ENCODE results near the gene SLC1A4.
"Not testable (repeated sequence)": the region's sequence is repeated elsewhere in the genome, so short reads cannot be mapped to it uniquely, and the experiment has no call there.

The SLC1A4 gene

GRCh38 chr2:64966839-64967238, 22.4 kb upstream of the SLC1A4 start:
- no peak for DNase-seq

DNA sequence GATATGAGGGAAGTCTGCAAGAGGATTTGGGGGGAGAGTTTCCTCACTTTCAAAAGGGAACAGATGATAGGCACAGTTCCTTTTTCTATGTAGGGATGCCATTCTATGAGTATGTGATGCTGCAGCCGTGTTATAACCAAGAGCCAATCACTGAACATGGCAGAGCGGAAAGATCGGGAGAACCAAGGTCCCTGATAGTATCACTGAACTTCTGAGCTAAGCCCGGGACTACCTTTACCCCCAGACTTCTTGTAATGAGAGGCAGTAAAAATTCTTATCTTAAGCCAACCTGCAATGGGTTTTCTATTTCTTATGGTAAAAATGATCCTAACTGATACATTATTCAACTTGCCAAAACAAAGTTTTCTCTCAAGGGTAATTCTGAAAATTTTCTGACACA, 21.6 kb upstream of the SLC1A4 start:
- no peak for DNase-seq

DNA sequence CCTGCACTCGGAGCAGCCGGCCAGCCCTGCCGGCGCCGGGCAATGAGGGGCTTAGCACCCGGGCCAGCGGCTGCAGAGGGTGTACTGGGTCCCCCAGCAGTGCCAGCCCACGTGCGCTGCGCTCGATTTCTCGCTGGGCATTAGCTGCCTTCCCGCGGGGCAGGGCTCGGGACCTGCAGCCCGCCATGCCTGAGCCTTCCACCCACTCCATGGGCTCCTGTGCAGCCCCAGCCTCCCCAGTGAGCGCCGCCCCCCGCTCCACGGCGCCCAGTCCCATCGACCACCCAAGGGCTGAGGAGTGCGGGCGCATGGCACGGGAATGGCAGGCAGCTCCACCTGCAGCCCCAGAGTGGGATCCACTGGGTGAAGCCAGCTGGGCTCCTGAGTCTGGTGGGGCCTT, 20.1 kb upstream of the SLC1A4 start:
- not testable (repeated sequence) for DNase-seq

GRCh38 chr2:64970495-64970894, 18.7 kb upstream of the SLC1A4 start:
- DNase-seq, result no peak

DNA sequence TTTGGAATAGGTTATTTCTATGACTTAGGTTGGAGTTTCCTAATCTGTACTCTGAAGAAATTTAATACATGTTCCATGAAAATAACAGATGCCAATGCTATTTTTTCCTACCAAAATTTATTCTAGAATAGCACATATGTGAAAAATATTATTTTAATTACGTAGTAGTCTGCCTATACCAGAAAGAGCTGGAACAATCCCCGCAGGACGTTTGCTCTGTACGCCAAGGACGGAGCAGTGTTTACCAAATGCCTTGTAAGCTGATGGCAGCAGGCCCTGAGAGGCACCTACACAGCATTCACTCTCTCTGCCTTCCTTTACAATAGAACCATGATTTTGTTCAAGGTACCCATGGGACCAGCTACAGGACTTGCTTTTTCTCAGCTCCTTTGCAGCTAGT, 16.8 kb upstream of the SLC1A4 start:
- no peak for DNase-seq

GRCh38 chr2:64972876-64973275, 16.3 kb upstream of the SLC1A4 start:
- no peak for DNase-seq

DNA sequence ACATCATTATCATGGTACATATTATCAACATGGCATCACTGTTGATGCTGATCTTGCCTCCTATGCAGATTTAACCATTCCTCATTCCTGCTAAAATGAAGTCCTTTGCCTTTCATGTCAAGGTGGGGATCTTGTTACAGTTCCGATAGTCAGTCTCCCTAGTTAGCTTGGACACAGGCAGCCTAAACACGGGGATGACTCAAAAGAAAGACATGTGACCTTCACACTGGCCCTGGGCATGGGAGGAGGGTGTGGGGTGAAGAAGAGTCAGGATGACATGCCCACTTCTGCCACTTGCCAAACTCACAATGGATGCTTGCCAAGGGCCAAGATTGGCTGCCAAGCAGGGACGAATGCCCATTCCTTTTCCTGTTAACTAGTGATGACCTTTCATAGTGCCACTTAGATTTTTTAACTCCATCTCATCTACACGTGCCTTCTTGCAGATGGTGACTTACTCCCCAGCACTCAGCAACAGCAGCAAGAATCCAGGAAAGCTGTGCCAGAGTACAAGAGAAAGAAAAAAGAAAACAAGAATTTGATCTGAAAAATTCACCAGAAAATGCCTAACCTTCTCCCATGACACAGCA, 13.9 kb upstream of the SLC1A4 start:
- DNase-seq, result no peak

GRCh38 chr2:64976276-64976675, 12.9 kb upstream of the SLC1A4 start:
- no peak for DNase-seq

- no peak for DNase-seq
These were observed 10.5 kb upstream of the SLC1A4 start for GRCh38 chr2:64978514-64979268.

DNA sequence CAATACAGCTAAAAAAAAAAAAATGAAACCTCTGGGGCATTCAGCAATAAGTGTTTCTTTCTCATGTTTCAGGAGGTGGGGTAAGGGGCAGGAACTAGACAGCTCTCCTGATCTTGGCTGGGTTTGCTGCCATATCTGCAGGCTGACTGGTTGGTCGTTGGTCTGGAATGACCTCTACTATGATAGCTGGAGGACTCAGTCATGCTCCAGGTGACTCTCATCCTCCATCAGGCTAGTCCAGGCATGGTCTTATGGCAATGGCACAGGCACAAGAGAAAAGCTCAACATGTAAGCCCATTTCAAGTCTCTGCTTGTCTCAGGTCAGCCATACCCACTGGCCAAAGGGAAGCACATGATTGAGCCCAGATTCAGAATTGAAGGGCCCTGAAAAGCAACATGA, 9.5 kb upstream of the SLC1A4 start:
- no peak for DNase-seq

- DNase-seq, result no peak
These were observed 9.0 kb upstream of the SLC1A4 start for GRCh38 chr2:64980183-64980582.

- no peak for DNase-seq
These were observed 6.8 kb upstream of the SLC1A4 start for GRCh38 chr2:64982311-64982857.

DNA sequence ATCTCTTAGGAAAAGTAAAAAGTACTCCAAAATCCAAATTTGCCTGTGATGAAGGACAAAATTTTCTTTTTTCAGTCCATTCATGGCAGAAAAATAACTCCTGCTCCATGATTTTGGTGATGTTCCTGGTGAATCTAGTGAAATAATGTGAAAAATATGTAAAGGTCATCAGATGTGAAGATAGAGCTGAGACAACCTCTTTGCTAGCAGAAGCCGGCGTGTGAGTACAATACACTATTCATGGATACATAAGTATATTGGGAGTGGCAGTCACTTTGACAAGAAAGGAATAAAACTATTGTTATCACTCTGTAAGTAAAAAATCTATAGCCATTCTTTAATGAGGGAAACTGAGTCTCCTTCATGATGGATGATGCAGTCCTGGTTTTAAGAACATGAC, 6.3 kb upstream of the SLC1A4 start:
- DNase-seq, result no peak

- no peak for DNase-seq
These were observed 3.8 kb upstream of the SLC1A4 start for GRCh38 chr2:64985447-64985846.

- no peak for DNase-seq
These were observed 1.9 kb upstream of the SLC1A4 start for GRCh38 chr2:64987001-64987955.

DNA sequence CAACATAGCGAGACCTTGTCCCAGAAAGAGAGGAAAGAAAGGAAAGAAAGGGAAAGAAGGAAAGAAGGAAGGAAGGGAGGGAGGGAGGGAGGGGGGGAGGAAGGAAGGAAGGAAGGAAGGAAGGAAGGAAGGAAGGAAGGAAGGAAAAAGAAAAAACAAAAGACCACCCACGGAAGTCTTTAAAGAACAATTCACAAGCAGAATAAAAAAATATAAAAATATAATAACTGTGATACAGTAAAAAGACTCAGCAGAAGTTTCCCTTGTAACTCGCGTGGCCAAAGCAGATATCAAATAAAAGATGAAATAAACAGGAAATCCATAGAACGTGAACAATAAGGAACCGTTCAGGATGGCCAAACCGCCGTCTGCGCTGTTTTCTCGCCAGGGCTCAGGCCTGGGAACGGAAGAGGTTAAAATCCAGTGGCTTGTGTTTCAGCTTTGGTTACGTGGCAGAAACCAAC, 1.2 kb upstream of the SLC1A4 start:
- peak; percentile 83 for DNase-seq

DNA sequence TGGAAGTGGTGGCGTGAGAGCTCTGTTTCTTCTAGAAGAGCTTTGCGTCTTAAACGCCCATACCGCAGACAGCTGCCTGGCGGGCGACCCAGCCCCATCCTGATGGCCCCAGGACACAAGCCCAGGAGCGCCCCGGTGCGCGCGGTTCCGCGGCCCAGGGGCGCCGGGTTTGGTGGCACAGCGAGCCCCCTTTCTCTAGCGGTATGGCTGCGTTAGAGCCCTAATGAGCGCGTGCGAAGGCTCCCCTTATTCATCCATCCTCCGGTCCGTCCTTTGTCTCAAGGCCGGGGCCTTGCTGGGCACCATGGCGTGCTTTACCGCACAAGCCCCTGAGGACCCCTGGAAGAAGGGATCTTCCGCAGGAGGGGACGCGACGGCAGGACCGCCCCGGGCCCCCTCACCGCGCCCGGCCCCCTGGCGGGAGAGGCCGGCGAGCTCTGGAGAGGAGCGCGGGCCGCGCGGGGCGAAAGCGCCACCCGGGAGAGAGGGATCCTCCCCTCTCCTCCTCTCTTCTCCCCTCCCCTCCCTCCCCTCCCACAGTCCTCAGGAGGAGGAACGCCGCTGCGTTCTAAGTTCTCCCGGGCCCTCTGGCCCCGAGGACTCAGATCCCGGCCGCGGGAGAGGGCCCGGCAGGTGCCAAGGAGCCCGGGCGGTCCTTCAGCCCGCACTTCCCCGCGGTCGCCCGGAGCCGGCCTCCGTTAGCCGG, 626 bp upstream of the SLC1A4 start:
- DNase-seq, result no peak

- DNase-seq, result no peak
These were observed 899 bp downstream of the SLC1A4 start for GRCh38 chr2:64989982-64990614.

- DNase-seq, result no peak
These were observed 1.7 kb downstream of the SLC1A4 start for GRCh38 chr2:64990876-64991275.

- DNase-seq, result no peak
These were observed 3.0 kb downstream of the SLC1A4 start for GRCh38 chr2:64992218-64992617.

DNA sequence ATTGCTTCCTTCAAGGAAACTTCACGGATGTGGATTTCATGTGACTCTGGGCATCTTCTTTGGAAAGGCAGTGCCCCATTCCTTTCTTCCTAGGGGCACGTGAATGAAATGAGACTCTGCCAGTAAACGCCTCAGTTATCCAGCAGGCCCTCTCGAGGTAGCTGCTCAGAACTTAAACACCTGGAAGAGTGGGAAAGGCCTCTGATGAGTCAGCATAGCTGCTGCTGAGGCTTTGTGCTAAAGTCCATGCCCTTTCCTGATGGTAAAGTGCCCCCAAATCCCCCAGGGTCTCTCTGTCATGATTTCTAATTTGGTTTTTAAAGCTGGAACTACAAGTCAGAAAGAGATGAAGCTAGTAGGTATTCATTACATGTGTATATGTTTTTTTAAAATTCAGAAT, 3.8 kb downstream of the SLC1A4 start:
- no peak for DNase-seq

GRCh38 chr2:64995041-64995440, 5.8 kb downstream of the SLC1A4 start:
- DNase-seq, result no peak
